MV-4-11 (cell line): ENCODE data around the gene TMSB4X.
A peak's percentile ranks its signal among the peaks of the same experiment; 100 is the strongest.

ENCODE experiments used
- DNase-seq: peaks from one replicate; lab custom pipeline; 2025; lab: John Stamatoyannopoulos, UW

The TMSB4X gene

GRCh38 chrX:12997906-12998687, 23.2 kb downstream of the TMSB4X start:
- no peak for DNase-seq

GRCh38 chrX:12999422-12999821, 24.5 kb downstream of the TMSB4X start:
- DNase-seq, result no peak

- DNase-seq, result peak; percentile 80
These were observed 25.4 kb downstream of the TMSB4X start for GRCh38 chrX:13000301-13000811.

GRCh38 chrX:13001097-13001496, 26.2 kb downstream of the TMSB4X start:
- DNase-seq, result no peak

GRCh38 chrX:13001961-13002671, 27.2 kb downstream of the TMSB4X start:
- DNase-seq, result no peak

- peak; percentile 86 for DNase-seq
These were observed 31.0 kb downstream of the TMSB4X start for GRCh38 chrX:13005661-13006473.

GRCh38 chrX:13007519-13008188, 32.7 kb downstream of the TMSB4X start:
- no peak for DNase-seq

- DNase-seq, result peak; percentile 44
These were observed 33.3 kb downstream of the TMSB4X start for GRCh38 chrX:13008189-13008533.

GRCh38 chrX:13008851-13009250, 33.9 kb downstream of the TMSB4X start:
- no peak for DNase-seq

GRCh38 chrX:13009273-13009672, 34.4 kb downstream of the TMSB4X start:
- DNase-seq, result no peak

- no peak for DNase-seq
These were observed 34.9 kb downstream of the TMSB4X start for GRCh38 chrX:13009844-13010243.

- no peak for DNase-seq
These were observed 35.6 kb downstream of the TMSB4X start for GRCh38 chrX:13010546-13010945.

GRCh38 chrX:13013363-13014110, 38.6 kb downstream of the TMSB4X start:
- peak; percentile 92 for DNase-seq

- DNase-seq, result no peak
These were observed 39.5 kb downstream of the TMSB4X start for GRCh38 chrX:13014111-13015096.

GRCh38 chrX:13015536-13016236, 40.8 kb downstream of the TMSB4X start:
- peak; percentile 92 for DNase-seq

- peak; percentile 69 for DNase-seq
These were observed 41.8 kb downstream of the TMSB4X start for GRCh38 chrX:13016731-13017130.

- no peak for DNase-seq
These were observed 48.0 kb downstream of the TMSB4X start for GRCh38 chrX:13022926-13023325.

- DNase-seq, result no peak
These were observed 48.7 kb downstream of the TMSB4X start for GRCh38 chrX:13023567-13023966.

GRCh38 chrX:13023979-13024378, 49.1 kb downstream of the TMSB4X start:
- no peak for DNase-seq
